HAP-1 (cell line): ENCODE measurements around the gene KANSL1.

Source experiments
- DNase-seq, 2 experiments: peaks; one replicate each; pipeline ENCODE4 v3.0.0-alpha.2; 2016 to 2020; ENCODE audit warnings: low spot score in 2 of 2
- H3K27me3 ChIP-seq: fragments of 250-450 bp; sonication (Bioruptor Pico); 2 replicates; pipeline ENCODE4 v1.5.1; 2020; ENCODE audit warnings: low read depth, mild to moderate bottlenecking, moderate library complexity
- H3K36me3 ChIP-seq: fragments of 250-450 bp; sonication (Bioruptor Pico); replicated peaks from 2 replicates; pipeline ENCODE4 v1.5.1; 2020; ENCODE audit warnings: mild to moderate bottlenecking
- H3K4me1 ChIP-seq: fragments of 250-450 bp; sonication (Bioruptor Pico); 2 replicates; pipeline ENCODE4 v1.5.1; 2020; ENCODE audit warnings: mild to moderate bottlenecking
- H3K4me3 ChIP-seq: fragments of 250-450 bp; sonication (Bioruptor Pico); 2 replicates; pipeline ENCODE4 v1.5.1; 2020; ENCODE audit warnings: mild to moderate bottlenecking, moderate library complexity
- H3K9me3 ChIP-seq: fragments of 250-450 bp; sonication (Bioruptor Pico); 2 replicates; pipeline ENCODE4 v1.5.1; 2020; ENCODE audit warnings: mild to moderate bottlenecking, moderate library complexity
- in situ Hi-C: fragments of 300-500 bp; cut with MboI; formaldehyde crosslinking; loops from 3 replicates; pipeline ENCODE4 v1.14.3; 2020; ENCODE audit warnings: low sequenced_read_pairs, inconsistent platforms, mixed read lengths

KANSL1 gene

GRCh38 chr17:46128453-46128852, 64.8 kb downstream of the KANSL1 start:
- Histone ChIP-seq H3K27me3 (no peaks in the 10 kb centered on the region), H3K4me1 (peaks cover 33% of the 10 kb centered on the region), H3K9me3 (no peaks in the 10 kb centered on the region), H3K36me3 (no peaks in the 10 kb centered on the region), H3K4me3 (no peak overlapping the region)
- no peak for DNase-seq
- in situ Hi-C loops, result no loop called here

DNA sequence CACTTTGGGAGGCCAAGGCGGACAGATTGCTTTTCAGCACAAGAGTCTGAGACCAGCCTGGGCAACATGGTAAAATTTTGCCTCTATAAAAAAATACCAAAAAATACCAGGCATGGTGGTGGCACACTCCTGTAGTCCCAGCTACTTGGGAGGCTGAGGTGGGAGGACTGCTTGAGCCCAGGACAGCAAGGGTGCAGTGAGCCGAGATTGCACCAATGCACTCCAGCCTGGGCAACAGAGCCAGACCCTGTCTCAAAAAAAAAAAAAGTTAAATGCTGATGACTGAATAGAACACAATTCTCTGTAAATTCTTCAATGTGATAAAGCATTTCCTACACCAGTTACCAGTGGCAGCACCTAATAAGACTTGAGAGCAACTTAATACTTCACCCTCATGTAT, 65.7 kb downstream of the KANSL1 start:
- H3K4me3 ChIP-seq, result no peak overlapping the region
- in situ Hi-C loops, result no loop called here
- H3K9me3 ChIP-seq, result no peaks in the 10 kb centered on the region
- no peak for DNase-seq
- H3K36me3 ChIP-seq, result no peaks in the 10 kb centered on the region
- no peaks in the 10 kb centered on the region for H3K27me3 ChIP-seq
- peaks cover 33% of the 10 kb centered on the region for H3K4me1 ChIP-seq

GRCh38 chr17:46126840-46127239, 66.4 kb downstream of the KANSL1 start:
- Histone ChIP-seq H3K9me3 (no peaks in the 10 kb centered on the region), H3K27me3 (no peaks in the 10 kb centered on the region), H3K4me3 (no peak overlapping the region), H3K36me3 (no peaks in the 10 kb centered on the region), H3K4me1 (peaks cover 33% of the 10 kb centered on the region)
- peak in 1 of 2 experiments; percentile 43 for DNase-seq
- in situ Hi-C loops, result no loop called here

DNA sequence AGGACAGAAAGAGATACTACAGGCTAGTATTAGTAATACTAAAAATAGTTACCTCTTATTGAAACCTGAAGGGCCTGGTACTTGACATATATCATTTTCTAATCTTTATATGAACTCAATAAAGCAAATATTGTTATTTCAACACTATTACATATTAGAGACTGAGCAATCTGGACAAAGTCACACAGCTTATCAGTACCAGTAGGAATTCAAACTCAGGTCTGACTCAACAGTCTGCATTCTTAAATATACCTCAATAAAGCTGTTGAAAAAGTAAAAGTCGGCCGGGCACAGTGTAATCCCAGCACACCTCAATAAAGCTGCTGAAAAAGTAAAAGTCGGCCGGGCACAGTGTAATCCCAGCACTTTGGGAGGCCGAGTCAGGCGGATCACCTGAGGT, 67.4 kb downstream of the KANSL1 start:
- DNase-seq, result no peak
- H3K27me3 ChIP-seq, result no peaks in the 10 kb centered on the region
- peaks cover 27% of the 10 kb centered on the region for H3K4me1 ChIP-seq
- in situ Hi-C loops, result no loop called here
- H3K36me3 ChIP-seq, result no peaks in the 10 kb centered on the region
- no peaks in the 10 kb centered on the region for H3K9me3 ChIP-seq
- no peak overlapping the region for H3K4me3 ChIP-seq

DNA sequence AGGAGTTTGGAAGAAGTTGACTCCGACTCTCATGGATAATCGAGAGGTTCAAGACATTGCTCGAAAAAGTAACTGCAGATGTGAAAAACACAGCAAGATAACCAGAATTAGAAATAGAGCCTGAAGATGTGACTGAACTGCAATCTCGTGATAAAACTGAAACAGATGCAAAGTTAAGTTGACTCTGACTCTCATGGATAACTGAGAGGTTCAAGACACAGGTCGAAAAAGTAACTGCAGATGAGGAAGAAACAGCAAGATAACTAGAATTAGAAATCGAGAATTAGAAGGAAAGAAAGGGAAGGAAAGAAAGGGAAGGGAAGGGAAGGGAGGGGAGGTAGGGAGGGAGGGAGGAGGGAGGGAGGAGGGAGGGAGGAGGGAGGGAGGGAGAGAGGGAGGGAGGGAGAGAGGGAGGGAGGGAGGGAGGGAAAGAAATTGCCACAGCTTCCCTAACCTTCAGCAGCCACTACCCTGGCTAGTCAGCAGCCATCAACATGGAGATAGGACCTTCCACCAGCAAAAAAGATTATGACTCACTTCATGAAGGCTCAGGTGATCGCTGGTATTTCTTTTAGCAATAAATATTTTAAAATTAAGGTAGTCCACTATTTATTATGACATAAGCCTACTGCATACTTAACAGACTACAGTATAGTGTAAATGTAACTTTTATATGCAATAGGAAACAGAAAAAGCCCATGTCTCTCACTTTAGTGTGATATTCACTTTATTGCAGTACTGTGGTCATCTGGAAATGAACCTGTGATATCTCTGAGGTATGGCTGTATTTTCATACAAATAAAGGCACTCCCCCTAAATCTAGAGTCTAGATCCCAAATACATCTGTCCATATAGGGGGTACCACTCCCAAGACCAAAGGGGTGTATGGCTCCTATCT, 68.3 kb downstream of the KANSL1 start:
- DNase-seq, result no peak
- no peak overlapping the region for H3K4me3 ChIP-seq
- no peaks in the 10 kb centered on the region for H3K36me3 ChIP-seq
- H3K27me3 ChIP-seq, result no peaks in the 10 kb centered on the region
- in situ Hi-C loops, result no loop called here
- H3K9me3 ChIP-seq, result no peaks in the 10 kb centered on the region
- H3K4me1 ChIP-seq, result peaks cover 22% of the 10 kb centered on the region

DNA sequence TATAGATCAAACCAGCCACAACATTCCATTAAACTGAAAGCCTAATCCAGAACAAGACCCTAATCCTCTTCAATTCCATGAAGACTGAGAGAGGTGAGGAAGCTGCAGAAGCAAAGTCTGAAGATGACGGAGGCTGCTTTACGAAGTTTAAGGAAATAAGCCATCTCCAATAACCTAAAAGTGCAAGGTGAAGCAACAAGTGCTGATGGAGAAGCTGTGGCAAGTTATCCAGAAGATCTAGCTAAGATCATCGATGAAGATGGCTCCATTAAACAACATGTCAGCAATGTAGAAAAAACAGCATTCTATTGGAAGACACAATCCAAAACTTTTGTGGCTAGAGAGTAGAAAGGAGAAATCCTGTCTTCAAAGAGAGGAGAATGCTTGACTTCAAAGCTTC, 69.6 kb downstream of the KANSL1 start:
- Histone ChIP-seq H3K36me3 (no peaks in the 10 kb centered on the region), H3K27me3 (no peaks in the 10 kb centered on the region), H3K4me1 (peaks cover 26% of the 10 kb centered on the region), H3K9me3 (no peaks in the 10 kb centered on the region), H3K4me3 (no peak overlapping the region)
- DNase-seq, result no peak
- in situ Hi-C loops, result no loop called here

GRCh38 chr17:46122486-46122871, 70.8 kb downstream of the KANSL1 start:
- in situ Hi-C loops, result no loop called here
- Histone ChIP-seq H3K9me3 (no peaks in the 10 kb centered on the region), H3K27me3 (no peaks in the 10 kb centered on the region), H3K4me1 (peaks cover 32% of the 10 kb centered on the region), H3K36me3 (no peaks in the 10 kb centered on the region), H3K4me3 (no peak overlapping the region)
- DNase-seq, result no peak

GRCh38 chr17:46121841-46122485, 71.3 kb downstream of the KANSL1 start:
- in situ Hi-C loops, result no loop called here
- no peaks in the 10 kb centered on the region for H3K27me3 ChIP-seq
- no peaks in the 10 kb centered on the region for H3K9me3 ChIP-seq
- no peak overlapping the region for H3K4me3 ChIP-seq
- H3K36me3 ChIP-seq, result no peaks in the 10 kb centered on the region
- peaks cover 32% of the 10 kb centered on the region for H3K4me1 ChIP-seq
- DNase-seq, result no peak

- Histone ChIP-seq H3K9me3 (no peaks in the 10 kb centered on the region), H3K4me3 (no peak overlapping the region), H3K27me3 (no peaks in the 10 kb centered on the region), H3K36me3 (no peaks in the 10 kb centered on the region), H3K4me1 (peaks cover 30% of the 10 kb centered on the region)
- no peak for DNase-seq
- in situ Hi-C loops, result no loop called here
These were observed 72.0 kb downstream of the KANSL1 start for GRCh38 chr17:46121165-46121764.

GRCh38 chr17:46120537-46120936, 72.7 kb downstream of the KANSL1 start:
- H3K4me3 ChIP-seq, result no peak overlapping the region
- no peaks in the 10 kb centered on the region for H3K36me3 ChIP-seq
- no peaks in the 10 kb centered on the region for H3K9me3 ChIP-seq
- H3K27me3 ChIP-seq, result no peaks in the 10 kb centered on the region
- no peak for DNase-seq
- peaks cover 23% of the 10 kb centered on the region for H3K4me1 ChIP-seq
- in situ Hi-C loops, result no loop called here

- H3K4me3 ChIP-seq, result no peak overlapping the region
- H3K9me3 ChIP-seq, result no peaks in the 10 kb centered on the region
- in situ Hi-C loops, result no loop called here
- no peaks in the 10 kb centered on the region for H3K36me3 ChIP-seq
- peaks cover 23% of the 10 kb centered on the region for H3K4me1 ChIP-seq
- H3K27me3 ChIP-seq, result no peaks in the 10 kb centered on the region
- no peak for DNase-seq
These were observed 73.2 kb downstream of the KANSL1 start for GRCh38 chr17:46120078-46120477.

DNA sequence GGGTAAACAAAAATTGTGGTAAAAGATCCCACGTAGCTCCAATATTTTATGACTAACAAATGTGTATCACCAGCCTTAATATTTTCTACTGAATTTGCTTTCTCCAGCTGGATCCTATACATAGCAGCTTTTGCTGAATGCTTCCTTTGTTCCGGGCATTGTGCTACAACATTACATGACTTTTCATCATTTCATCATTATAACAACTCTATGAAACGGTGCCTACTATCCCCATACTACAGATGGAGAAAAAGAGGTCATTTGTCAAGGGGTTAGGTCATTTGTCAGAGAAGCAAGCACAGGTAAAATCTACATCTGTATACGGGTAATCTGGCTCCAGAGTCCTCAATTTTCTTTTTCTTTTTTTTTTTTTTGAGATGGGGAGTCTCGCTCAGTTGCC, 74.3 kb downstream of the KANSL1 start:
- no peak for DNase-seq
- Histone ChIP-seq H3K27me3 (no peaks in the 10 kb centered on the region), H3K9me3 (no peaks in the 10 kb centered on the region), H3K36me3 (no peaks in the 10 kb centered on the region), H3K4me1 (peaks cover 27% of the 10 kb centered on the region), H3K4me3 (no peak overlapping the region)
- in situ Hi-C loops, result no loop called here

DNA sequence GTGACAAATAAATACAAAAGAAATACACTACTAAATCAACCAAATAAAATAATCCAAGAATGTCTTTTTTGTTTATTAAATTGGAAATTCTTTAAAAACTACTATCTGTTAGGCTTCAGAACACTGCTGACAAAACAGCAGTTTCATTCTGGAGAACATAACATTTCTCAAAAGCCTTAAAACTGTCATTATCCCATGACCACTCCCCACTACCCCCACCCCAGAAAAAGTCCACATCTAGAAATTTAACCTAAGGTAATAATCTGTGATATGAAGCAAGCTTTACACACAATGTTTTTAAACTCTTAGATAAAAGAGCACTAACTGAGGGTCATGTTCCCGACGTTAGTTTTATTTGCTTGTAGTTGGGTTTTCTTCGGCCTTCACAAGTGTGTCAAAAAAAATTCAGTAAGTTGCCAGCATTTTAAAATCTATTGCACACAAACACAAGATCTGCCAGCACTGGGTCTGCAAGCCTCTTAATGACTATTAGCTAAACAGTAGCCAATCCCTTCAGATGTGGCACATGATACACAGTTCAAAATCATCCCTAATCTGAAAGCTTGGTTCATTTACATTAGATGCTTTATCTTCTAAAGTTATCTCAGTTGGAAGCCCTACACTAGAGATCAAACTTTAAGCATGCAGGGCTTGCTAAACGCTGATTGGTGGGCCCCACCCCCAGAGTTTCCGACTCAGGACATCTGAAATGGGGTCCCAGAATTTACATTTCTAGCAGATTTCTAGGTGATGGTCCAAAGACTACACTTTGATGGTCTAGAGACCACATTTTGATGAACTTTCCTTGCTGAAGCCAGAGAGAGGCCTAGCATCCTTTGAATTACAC, 75.2 kb downstream of the KANSL1 start:
- in situ Hi-C loops, result no loop called here

More for the DNA sequence above, 75.2 kb downstream of the KANSL1 start:
- Histone ChIP-seq H3K36me3 (no peaks in the 10 kb centered on the region), H3K27me3 (no peaks in the 10 kb centered on the region), H3K4me1 (peaks cover 35% of the 10 kb centered on the region), H3K4me3 (no peak overlapping the region), H3K9me3 (no peaks in the 10 kb centered on the region)
- DNase-seq, result no peak
